Nephron (organoid): ENCODE data around the gene MITF.

Source experiments
- H3K27ac Mint-ChIP-seq, 3 experiments: 2 replicates each; pipeline ENCODE4 v1.8.0; 2020; ENCODE audit warnings: mixed read lengths in 3 of 3, mild to moderate bottlenecking in 2 of 3, moderate library complexity in 1 of 3
- H3K27me3 Mint-ChIP-seq: 2 replicates; pipeline ENCODE4 v1.8.0; 2021; ENCODE audit warnings: low read depth, mild to moderate bottlenecking, moderate library complexity, mixed read lengths
- H3K36me3 Mint-ChIP-seq: 2 replicates; pipeline ENCODE4 v1.8.0; 2020; ENCODE audit warnings: low read depth, mixed read lengths
- H3K4me1 Mint-ChIP-seq: 2 replicates; pipeline ENCODE4 v1.8.0; 2020; ENCODE audit warnings: mixed read lengths
- H3K4me3 Mint-ChIP-seq, 3 experiments: 2 replicates each; pipeline ENCODE4 v1.8.0; 2020; ENCODE audit warnings: mild to moderate bottlenecking in 3 of 3, mixed read lengths in 3 of 3, moderate library complexity in 2 of 3
- H3K9me3 Mint-ChIP-seq: 2 replicates; pipeline ENCODE4 v1.8.0; 2020; ENCODE audit warnings: mixed read lengths
- TF ChIP-seq, protein P1 (sequence below), 3 experiments: fragments of 200-600 bp; sonication (generic); IDR thresholded peaks; one replicate each; pipeline ENCODE4 v1.5.0; 2021; ENCODE audit warnings: antibody characterized with exemption in 3 of 3; ENCODE audit not compliant: unreplicated experiment in 3 of 3

MITF gene

DNA sequence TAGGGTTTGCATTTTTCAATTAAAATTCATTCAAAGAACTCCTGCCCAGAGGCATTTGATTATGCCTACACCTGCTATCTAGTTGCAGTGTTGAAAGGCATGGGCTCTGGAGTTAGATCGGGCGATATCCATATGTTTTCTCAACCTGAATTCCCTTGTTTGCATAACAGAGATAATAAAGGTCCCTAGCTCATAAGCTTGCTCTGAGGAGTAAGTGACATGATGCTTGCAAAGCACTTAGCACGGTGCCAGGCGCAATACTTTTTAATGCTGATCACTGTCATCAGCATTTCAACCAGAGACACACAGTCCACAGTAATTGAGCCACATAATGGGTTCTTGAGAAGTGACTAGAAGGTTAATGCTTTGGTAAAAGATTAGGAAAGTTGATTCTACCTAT, 154.0 kb downstream of the MITF start:
- H3K27ac Mint-ChIP-seq = peak overlapping the region in 2 of 3 experiments; percentile 14 to 44
- H3K4me1 Mint-ChIP-seq = no peaks in the 10 kb centered on the region
- H3K36me3 Mint-ChIP-seq = no peaks in the 10 kb centered on the region
- H3K4me3 Mint-ChIP-seq = no peak overlapping the region
- H3K9me3 Mint-ChIP-seq = no peaks in the 10 kb centered on the region
- H3K27me3 Mint-ChIP-seq = no peaks in the 10 kb centered on the region
- TF ChIP-seq, protein P1, sequence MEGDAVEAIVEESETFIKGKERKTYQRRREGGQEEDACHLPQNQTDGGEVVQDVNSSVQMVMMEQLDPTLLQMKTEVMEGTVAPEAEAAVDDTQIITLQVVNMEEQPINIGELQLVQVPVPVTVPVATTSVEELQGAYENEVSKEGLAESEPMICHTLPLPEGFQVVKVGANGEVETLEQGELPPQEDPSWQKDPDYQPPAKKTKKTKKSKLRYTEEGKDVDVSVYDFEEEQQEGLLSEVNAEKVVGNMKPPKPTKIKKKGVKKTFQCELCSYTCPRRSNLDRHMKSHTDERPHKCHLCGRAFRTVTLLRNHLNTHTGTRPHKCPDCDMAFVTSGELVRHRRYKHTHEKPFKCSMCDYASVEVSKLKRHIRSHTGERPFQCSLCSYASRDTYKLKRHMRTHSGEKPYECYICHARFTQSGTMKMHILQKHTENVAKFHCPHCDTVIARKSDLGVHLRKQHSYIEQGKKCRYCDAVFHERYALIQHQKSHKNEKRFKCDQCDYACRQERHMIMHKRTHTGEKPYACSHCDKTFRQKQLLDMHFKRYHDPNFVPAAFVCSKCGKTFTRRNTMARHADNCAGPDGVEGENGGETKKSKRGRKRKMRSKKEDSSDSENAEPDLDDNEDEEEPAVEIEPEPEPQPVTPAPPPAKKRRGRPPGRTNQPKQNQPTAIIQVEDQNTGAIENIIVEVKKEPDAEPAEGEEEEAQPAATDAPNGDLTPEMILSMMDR (IDR thresholded peaks at IDR 0.05; ENCODE audit: unreplicated experiment in 3 of 3) = no peak

DNA sequence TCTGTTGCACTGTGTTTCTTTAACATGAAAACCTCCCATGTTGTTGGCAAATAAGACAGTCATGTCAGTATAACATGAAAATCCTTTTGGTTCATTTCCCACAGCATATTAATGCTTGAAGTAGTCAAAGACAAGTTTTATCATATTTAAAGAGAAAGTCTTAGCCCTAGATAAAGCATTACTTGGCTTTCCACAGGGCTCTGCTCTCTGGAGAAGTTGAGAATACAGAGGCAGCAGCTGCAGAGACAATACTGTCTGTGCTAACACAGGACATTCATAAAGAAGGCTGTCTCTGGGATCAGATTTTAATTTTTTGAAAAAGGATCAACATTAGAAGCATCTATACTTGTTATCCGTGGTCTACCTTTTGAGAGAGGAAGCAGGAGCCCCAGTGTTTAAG, 156.8 kb downstream of the MITF start:
- Mint-ChIP-seq H3K27me3 (no peaks in the 10 kb centered on the region), H3K27ac (no peak overlapping the region), H3K4me3 (no peak overlapping the region), H3K9me3 (no peaks in the 10 kb centered on the region), H3K4me1 (no peaks in the 10 kb centered on the region), H3K36me3 (no peaks in the 10 kb centered on the region)
- TF ChIP-seq, protein P1 (IDR thresholded peaks at IDR 0.05; ENCODE audit: unreplicated experiment in 3 of 3) = no peak

DNA sequence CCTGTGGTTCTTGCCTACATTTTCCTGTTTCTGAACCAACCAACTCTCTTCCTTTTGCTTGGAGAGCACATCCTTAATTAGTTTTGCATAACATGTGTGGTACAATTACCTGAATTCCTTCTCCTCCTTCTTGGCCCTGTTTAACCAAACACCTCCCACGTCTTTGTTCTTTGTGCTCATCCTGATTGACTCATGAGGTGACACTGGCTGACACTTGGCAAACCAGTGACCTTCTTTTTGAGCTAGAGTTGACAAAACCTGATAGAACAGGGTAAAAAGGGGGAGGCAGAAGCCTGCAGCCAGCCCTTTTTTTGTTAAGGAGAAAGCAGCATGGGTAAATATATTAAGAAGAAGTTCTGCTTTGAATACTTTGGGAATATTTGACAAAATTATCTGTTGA, 161.1 kb downstream of the MITF start:
- H3K27ac Mint-ChIP-seq = no peak overlapping the region
- H3K4me3 Mint-ChIP-seq = no peak overlapping the region
- TF ChIP-seq, protein P1 (IDR thresholded peaks at IDR 0.05; ENCODE audit: unreplicated experiment in 3 of 3) = no peak
- H3K36me3 Mint-ChIP-seq = no peaks in the 10 kb centered on the region
- no peaks in the 10 kb centered on the region for H3K27me3 Mint-ChIP-seq
- no peaks in the 10 kb centered on the region for H3K9me3 Mint-ChIP-seq
- no peaks in the 10 kb centered on the region for H3K4me1 Mint-ChIP-seq

DNA sequence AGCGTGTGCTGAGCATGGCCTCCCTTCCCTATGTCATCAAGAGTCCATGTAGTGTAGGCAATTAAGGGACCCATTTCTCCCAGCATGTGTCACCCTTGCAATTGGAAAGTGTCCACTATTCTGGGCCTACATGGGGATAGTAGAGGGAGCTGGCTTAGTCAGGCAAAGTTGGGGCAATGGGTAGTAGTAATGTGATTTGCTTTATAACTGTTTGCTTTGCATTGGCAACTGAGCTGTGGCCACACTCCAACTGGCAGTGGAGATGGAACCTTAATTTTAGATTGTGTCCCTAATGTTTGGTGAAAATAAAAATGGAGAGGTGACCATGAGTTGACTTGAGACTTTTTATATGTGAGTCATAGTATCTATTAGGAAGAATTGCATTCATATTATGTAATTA, 162.5 kb downstream of the MITF start:
- TF ChIP-seq, protein P1 (IDR thresholded peaks at IDR 0.05; ENCODE audit: unreplicated experiment in 3 of 3) = no peak

DNA sequence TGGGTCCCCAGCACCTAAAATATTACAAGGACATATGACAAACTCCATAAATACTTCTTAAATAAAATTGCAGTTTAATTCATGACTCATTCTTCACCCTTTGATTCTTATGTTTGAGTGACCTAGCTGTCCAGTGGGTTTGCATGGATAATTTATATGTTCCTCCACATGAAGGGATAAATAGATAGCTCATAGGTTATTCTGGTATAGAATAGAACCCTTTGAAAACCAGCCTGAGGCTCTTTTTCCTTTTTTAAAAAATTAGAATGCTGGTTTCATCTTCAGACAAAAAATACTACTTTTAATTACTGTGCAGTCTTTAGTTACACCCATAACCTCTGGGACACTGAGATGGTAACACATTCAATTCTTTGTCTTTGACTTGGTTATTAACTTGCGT, 163.1 kb downstream of the MITF start:
- Mint-ChIP-seq H3K9me3 (no peaks in the 10 kb centered on the region), H3K27ac (no peak overlapping the region), H3K4me3 (no peak overlapping the region), H3K4me1 (no peaks in the 10 kb centered on the region), H3K27me3 (no peaks in the 10 kb centered on the region), H3K36me3 (no peaks in the 10 kb centered on the region)
- TF ChIP-seq, protein P1 (IDR thresholded peaks at IDR 0.05; ENCODE audit: unreplicated experiment in 3 of 3) = no peak

More for the DNA sequence above, 162.5 kb downstream of the MITF start:
- Mint-ChIP-seq H3K4me3 (no peak overlapping the region), H3K9me3 (no peaks in the 10 kb centered on the region), H3K27me3 (no peaks in the 10 kb centered on the region), H3K4me1 (no peaks in the 10 kb centered on the region), H3K36me3 (no peaks in the 10 kb centered on the region), H3K27ac (no peak overlapping the region)

DNA sequence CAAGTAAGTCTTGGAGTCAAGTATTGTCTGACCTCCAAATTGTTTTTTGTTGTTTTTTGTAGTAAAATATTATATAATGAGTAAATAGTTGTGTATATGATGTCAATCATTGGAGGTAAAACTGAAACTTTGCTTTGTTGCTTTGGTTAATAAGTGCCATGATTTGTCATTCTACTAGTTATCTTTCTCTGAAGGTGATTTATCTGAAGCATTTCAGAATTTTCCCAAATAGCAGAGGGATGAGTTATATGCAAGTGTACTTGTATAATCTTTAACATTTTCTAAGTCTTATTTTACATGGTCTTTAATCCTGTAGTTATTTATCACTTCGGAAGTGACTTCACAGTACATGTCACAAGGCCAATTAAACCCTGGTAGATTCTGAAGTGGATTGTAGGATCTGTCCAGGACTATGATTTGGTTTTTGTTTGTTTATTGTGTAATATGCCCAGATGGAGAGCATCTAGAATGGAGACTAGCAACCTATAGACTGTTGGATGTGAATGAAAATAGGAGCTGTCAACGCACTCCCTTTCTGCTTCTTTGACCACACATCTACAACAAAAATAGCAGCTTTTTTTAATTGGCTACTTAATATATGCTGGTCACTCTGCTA, 167.2 kb downstream of the MITF start:
- TF ChIP-seq, protein P1 (IDR thresholded peaks at IDR 0.05; ENCODE audit: unreplicated experiment in 3 of 3) = no peak
- H3K4me1 Mint-ChIP-seq = no peaks in the 10 kb centered on the region
- H3K36me3 Mint-ChIP-seq = peaks cover 14% of the 10 kb centered on the region
- H3K4me3 Mint-ChIP-seq = no peak overlapping the region
- peaks cover 16% of the 10 kb centered on the region for H3K9me3 Mint-ChIP-seq
- H3K27me3 Mint-ChIP-seq = no peaks in the 10 kb centered on the region
- H3K27ac Mint-ChIP-seq = peak overlapping the region in 1 of 3 experiments; percentile 56
